ENCODE results near the gene OSBPL7.

DNA sequence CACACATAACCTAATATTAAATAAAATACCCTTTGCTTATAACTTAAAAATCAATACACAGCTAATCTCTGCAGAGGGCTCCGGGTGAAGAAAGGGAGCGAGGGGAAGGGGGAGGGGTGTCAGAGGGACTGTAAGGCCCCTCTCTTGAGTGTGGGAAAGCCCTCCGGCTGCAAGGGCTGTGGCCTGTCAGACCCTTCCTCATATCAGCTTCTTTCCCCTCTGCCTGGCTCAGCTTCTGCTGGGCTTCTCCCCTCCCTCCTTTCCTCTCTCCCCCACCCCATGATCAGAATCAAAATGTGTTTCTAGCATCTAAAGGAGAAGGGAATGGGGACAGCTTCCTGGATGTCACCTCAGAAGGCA, 24.1 kb upstream of the OSBPL7 start:
- TF ChIP-seq POLR2A (IDR thresholded peaks at IDR 0.05) = no peak
- no peak for TF ChIP-seq EP300 (IDR thresholded peaks at IDR 0.05)
